Tibial nerve (tissue), 4 donors: ENCODE measurements around the gene IL36RN.

ENCODE experiments used
- CTCF ChIP-seq, 5 experiments: fragments of 200-600 bp in 3 of 5; fragments of 450-650 bp in 2 of 5; sonication (generic) in 3 of 5; IDR thresholded peaks; one replicate each; pipeline ENCODE4 v1.5.1; 2016 to 2019; ENCODE audit warnings: antibody characterized with exemption in 5 of 5, mild to moderate bottlenecking in 3 of 5, moderate library complexity in 2 of 5
- EP300 ChIP-seq, 2 donors: sonication (generic); formaldehyde crosslinking; IDR thresholded peaks; one replicate each; pipeline ENCODE4 v1.6.1; 2017; ENCODE audit warnings: antibody characterized with exemption in 2 of 2, mild to moderate bottlenecking in 1 of 2

DNA sequence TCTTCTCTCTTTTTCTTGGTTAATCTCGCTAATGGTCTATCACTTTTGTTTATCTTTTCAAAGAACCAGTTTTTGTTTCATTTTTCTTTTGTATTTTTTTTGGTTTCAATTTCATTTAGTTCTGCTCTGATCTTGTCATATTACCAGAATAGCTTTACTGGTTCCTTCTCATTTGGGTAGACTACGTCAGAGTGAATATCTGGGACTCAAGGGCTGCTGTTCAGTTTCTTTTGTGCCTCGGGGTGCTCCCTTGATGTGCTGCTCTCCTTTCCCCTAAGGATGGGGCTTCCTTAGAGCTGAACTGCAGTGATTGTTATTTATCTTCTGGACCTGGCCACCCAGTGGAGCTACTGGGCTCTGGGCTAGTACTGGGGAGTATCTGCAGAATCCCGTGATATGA, 39.0 kb downstream of the IL36RN start:
- TF ChIP-seq CTCF (IDR thresholded peaks at IDR 0.05) (no peak), EP300 (IDR thresholded peaks at IDR 0.05) (no peak)
